NCI-H1092 (cell line): ENCODE measurements around the gene SCMH1.

Experiments used
- DNase-seq: peaks from one replicate; lab custom pipeline; 2025; lab: John Stamatoyannopoulos, UW

SCMH1 gene

DNA sequence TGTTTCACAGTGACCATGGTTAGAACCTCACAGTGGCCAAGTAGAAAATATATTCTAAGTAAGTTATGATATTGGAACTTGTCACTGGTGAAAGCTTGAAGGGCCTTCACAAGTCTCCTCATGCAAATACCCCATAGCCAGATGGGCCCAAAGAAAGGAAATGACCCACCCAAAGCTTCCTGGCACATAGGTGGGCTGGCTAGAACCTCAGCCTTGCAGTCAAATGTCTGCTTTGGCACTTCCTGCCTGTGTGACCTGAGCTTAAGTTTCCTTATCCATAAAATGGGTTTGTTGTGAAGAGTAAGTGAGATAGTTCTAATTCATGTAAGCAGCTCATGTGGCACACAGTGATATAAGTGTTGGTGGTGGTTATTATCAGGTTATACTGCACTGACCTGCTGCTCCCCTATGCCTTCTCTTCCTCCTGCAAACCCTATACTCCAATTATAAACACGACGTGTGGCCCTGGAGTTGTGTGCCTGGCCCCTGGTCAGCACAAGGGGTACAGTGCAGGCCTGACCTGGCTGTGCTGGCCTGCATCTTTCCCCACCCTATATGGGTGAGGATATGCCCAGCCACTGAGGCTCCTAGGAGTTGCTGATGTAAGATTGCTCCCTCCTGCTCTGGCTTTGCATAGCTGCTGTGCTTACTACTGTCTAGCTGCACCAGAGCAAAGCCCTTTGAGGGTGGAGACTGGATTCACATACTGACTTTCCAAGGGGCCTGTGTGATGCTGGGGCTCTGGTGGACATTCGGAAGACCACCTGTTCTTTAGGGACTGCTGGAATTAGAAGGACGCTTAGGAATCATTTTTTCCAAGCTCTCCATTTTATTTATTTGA is 215.9 kb downstream of the SCMH1 start:
- DNase-seq = no peak

DNA sequence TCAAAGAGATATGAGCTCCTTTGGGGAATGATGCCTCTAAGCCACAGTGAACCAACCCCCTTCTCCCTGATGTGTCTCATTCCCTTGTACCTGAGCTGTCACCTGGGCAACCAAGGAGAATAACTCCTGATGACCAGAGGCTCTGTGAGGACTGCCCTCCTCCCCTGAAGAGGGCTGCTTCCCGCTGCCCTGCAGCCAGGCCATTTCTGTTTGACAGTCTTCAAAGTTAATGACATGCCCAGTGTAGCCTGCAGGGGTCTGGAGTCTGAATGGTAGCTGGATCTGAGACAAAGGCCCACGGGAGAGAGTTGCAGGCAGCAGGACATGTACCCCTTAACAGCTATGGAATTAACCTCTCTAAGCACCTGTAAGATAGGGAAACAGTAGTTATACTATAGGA is 217.2 kb downstream of the SCMH1 start:
- no peak for DNase-seq

DNA sequence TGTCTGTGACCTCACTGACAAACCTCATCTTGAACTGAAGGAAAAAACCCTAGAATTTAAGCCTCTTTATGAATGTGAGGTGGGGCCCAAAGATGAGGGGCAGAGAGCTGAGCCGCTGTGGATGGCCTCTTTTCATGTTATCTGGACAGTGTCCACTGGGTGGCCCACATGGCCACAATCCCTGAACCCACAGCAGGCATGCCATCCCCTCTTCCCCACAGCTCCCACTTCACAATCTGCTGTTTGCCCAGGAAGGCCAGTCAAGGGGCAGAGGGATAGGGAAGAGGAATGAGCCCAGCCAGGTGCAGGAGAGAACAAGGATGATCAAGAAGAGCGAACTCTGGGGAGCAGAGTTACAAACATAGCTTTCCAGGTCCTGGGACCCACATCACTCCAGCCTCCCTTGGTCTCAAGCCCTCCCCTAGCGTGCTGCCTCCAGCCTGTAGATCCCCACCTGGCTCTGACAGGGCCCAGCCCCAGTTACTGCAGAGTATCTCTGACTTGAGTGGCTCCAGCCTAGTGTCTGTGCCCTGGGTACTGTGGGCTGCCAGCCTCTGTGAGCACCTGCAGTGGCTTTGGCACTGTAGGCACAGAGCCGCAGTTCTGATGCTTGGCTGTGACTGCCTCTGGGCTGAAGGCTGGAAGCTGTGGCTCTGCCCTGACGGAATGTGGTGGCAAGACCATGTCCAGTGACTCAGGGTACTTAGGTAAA is 218.7 kb downstream of the SCMH1 start:
- DNase-seq = no peak

DNA sequence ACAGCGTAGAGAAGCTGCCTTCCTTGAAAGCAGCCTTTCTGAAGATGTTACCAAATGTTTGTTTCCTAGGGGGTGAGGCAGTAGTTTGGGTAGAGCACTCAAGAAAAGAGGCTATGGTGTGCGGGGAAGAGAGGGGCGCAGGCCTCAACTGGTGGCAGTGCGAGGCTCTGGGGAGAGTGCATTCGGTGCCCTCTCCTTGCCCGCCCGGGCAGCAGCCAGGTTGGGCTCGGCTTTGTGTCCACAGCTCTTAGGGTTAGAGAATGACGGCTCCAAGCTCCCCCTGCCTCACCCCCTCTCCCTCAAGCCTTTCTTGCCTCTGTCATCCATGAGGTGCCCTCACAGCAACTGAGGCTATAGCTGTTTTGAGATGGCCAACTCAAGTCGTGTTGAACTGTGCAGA is 219.7 kb downstream of the SCMH1 start:
- no peak for DNase-seq

DNA sequence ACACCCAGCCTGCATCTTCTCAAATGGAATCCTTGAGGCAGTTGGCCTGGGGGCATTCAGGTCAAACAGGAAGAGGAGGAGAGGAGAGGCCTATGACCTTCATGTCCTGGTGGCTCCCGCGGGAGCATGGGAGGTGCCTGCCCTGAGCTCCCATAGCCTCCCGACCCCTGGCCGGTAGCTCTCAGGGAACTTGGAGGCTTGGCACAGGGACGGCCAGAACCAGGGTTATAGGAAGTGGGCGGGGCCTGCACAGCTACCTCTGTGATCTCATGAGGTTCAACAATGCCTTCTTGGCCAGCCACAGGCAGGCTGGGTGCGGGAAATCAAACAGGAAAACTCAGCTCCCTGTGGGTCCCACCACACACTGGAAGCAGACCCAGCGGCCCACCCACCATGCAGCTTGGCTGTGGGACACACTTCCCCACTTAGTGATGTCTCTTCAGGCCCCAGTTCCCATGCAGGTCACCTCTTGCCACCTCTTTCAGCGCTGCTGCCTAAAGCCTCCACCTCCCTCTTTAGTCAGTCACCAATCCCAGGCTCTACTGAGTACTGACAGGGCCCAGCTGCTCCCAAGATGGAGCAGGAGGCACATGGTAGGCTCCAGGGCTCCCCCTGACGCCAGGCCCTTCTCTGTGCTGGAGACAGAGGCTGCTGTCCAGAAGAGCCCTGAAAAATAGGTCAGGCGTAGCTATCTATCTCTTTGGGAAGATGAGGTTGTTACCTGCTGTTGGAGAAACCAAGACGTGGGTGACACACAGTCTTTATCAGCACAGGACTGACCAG is 220.4 kb downstream of the SCMH1 start, which contains the start of gene SLFNL1:
TSS of gene SLFNL1 (minus strand) at position 200 of the 783 bp plus-strand sequence. CDS start 1,065 bp downstream, outside the sequence.
- no peak for DNase-seq

DNA sequence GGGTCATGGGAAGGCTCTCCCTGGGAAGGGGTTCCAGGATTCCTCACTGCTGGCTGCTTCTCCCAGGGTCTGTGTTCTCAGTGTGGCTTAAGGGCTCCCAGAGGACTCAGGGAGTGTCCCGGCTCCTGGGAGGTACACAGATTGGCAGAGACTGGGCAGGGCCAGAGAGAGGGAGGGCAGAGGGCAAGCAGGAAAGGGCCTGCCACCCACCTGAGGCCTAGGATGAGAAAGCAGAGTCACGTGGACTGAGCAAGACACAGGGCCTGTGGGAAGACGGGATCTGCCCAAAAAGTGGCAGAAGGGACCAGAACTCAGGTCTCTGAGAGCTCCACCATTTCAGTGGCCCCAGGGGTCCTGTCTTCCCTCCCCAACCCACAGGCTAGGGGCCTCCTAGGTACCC is 221.5 kb downstream of the SCMH1 start:
- DNase-seq = no peak

DNA sequence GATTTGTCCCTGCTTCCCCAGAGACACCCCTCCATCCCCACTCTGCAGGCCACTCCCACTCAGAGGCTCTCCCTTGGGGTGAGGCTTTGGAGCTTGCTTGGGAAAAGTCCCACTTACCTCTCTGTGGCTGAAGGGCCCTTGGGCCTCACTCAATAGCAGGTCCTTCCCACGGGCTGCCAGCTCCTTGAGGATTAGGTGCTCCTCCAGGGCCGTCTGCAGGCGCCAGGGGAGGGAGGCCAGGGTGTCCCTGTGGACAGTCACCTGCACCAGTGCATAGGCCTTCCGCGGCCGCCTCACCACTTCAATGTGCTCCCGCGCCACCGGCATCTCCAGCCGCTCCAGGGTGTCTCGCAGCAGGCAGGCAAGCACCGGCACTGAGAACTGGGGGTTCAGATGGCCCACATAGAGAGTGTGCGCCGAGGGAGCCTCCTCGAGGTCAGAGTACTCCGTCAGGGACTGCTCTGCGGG is 222.0 kb downstream of the SCMH1 start:
- no peak for DNase-seq

DNA sequence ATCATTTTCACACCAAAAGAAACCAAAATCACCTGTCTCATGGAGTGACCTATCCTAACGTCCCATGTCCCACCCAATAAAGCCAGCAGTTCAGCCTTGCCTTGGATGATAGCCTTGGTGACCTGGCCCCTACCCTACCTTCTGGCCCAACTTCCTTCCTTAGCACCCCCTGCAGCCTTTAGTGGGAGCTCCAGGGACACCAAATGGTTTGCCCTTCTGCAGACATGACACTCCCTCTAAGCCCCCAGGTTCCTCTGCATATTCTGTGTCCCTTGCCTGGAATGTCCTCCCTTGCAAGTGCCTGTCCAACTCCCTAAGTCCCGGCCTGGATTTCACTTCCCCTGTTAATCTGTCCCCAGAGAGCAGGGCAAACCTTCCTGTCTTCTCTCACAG is 222.8 kb downstream of the SCMH1 start:
- no peak for DNase-seq

DNA sequence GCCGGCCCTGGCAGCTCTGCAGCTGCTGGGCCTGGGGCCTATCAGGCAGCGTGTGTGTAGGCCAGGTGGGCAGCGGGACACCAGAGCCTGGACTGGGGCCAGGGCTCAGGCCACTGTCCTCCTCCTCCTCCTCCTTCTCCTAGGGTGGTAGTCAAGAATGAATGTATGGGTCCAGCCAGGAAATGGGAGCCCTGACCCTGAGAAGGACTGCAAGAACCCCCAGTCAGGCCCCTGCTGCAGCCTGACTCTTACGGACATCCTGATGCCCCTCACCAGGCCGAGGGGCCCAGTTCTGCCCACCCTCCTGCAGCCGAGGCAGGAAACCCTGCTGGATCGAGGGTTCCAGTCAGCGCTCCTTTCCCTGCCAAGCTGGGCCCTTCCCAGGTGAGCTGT is 224.1 kb downstream of the SCMH1 start:
- DNase-seq = no peak

DNA sequence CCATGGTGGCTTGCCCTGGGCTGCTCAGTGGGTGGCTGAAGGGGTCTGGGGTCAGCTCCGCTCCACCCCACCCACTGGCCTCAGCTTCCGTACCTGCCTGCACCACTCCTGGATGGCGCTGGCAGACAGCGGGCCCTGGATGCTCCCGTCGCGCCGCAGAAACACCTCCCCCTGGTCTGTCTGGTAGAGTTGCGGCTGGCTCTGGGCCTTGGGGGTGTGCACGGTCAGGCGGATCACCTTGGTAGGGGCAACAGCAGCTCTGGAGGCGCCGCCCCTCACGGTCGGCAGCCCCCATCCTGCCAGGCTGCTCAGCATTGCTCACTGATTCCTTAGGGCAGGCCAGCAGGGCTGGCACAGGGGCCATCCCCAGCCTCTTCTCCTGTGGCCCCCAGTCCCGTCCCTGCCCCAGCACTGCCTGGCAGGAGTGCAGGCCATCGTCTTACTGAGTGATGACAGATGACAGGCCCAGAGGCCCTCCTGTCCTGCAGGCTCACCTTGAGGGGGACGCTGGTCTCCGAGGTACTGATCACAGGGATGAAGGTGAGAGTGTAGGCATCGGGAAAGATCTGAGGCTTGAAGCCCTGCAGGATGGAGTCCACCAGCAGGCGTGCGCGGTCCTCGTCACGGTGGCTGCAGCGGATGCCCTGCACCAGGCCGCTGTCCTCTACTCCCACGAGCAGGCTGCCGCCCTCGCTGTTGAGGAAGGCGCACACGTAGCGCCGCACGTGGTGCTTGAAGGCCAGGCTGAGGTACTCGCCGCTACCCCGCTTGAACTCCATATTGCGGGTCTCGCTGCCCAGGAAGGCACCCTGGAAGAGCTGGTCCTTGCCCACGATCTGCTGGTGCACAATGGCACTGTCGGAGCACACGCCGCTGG is 224.7 kb downstream of the SCMH1 start:
- DNase-seq = no peak

DNA sequence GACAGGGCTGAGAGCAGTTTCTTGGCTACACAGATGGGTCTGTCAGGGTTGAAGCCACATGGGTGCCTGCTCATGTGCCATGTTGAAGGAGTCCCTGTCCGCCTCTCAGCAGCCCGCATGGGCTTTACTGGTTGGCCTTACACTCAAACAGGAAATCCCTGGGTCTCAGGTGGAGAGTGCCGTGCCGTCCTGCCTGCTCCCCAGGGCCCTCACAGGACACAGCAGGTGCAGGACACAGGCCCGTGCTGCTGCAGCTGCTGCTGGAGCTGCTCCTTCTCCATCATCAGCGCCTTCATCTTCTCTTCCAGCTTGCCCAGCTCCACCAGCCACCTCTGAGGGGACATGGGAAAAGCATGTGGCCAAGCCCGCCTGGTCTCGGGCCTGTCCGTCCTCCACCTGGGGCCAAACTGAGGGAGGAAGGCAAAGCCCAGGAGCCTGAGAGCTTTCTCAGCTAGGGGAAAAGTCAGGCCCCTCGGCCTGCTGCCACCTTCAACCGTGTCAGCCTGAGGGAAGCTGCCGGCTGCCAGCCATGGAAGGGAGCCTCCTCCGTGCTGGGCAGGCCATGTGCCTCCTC is 226.1 kb downstream of the SCMH1 start:
- no peak for DNase-seq

DNA sequence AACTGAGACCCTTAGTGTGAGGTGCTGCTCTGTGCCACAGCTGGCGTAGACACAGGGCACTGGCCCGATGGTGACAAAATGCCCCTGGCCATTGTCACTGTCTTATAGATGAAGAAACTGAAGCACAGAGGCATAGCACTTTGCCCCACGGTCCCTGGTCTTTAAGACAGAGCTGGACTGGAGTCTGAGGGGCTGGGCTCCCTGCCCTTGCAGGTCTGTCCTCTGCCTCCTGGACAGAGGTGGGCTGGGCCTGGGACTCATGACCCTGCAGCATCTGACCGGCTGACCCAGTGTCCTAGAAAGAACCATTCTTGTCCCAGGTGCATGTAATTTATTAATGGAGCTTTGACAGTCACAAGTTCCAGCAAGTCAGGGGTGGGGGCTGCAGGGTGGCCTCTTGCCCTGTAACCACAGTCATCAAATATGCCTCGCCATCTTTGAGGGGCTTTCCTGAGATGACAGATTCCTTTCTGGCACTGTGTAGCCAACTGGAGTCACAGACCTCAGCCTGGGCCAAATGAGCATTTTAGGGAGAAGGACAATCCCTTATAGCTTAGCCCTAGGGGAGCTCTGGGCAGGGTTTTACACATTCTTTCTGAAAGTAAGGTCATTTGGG is 226.7 kb downstream of the SCMH1 start:
- no peak for DNase-seq

DNA sequence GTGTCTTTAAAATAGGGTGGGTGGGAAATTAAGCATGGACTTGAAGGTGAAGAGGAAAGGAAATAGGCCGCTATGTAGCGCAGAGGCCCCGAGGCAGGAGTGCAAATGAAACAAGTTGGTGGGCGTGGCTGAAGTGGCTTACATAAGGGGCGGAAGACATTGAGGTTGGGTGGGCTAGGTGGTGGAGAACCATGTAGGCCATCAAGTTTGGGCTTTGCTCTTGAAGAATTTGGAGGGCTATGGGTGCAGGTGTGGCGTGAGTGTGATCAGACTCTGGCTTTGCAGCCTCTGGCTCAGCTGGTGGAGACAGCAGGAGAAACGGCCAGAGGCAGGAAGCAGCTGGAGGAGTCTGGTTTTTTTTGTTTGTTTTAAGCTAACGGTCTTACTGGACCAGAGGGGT is 227.2 kb downstream of the SCMH1 start:
- DNase-seq = no peak

DNA sequence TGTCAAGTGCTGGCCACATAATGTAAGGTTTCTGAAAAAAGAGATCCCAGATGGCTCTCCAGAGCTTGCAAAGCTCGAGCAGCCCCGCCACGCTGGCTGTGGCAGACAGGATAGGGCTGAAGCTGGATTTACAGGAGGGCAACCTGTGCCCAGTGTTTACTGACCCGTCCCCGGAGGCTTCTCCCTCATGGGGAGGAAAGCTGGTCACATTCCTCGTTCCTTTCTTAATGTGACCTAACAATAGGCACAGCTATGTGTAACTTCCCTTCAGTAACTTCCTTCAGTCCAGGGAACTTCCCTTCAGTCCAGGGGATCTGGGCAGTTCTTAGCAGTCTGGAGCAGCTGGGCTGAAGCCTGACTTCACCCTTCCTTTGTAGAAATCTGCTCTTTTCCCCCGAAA is 228.3 kb downstream of the SCMH1 start:
- no peak for DNase-seq

DNA sequence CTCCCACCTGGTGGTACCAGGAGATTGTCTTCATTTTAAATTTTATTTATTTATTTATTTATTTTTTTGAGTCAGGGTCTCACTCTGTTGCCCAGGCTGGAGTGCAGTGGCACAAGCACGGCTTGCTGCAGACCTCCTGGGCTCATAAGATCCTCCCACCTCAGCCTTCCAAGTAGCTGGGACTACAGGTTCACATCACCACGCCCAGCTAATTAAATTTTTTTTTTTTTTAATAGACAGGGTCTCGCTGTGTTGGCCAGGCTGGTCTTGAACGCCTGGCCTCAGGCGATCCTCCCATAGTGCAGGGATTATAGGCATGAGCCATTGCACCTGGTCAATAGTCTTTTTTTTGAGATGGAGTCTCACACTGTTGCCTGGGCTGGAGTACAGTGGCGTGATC is 229.1 kb downstream of the SCMH1 start:
- DNase-seq = no peak

DNA sequence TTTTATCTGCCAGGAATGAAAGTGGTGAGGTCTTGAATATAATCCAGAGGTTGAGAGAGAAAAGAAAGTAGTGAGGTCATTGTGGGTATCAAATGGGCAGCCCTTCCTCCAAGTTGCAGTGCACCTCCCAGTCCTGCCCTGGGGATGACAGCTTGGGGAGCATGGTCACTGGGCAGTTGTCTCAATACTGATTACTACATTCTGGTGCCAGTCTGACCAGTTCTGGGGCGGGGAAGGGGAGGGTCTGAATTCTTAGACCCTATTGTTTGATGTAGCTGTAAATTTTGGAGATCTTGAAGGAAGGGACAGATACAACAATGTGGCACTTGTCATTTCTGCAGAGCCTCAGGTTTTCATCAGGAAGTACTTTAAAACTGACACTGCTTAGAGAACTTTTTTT is 231.8 kb downstream of the SCMH1 start:
- no peak for DNase-seq

DNA sequence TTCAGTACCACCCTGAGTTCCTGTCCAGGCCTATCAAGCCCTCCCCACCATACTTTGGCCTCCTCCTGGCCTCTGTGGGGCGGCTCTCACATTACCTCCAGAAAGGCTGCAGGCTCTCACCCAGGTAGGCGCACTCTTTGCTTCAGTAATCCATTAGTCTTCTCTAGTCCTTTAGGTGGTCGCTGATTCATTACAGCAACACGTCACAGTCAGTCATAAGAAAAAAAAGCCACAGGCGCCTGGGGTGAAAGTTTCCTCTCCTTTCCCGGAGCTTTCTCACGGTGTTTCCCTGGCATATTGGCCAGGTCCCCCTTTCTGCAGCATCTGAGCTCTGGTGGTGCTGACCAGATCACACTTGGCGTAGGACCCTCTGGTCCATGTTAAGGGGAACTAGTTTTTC is 232.6 kb downstream of the SCMH1 start:
- DNase-seq = no peak

DNA sequence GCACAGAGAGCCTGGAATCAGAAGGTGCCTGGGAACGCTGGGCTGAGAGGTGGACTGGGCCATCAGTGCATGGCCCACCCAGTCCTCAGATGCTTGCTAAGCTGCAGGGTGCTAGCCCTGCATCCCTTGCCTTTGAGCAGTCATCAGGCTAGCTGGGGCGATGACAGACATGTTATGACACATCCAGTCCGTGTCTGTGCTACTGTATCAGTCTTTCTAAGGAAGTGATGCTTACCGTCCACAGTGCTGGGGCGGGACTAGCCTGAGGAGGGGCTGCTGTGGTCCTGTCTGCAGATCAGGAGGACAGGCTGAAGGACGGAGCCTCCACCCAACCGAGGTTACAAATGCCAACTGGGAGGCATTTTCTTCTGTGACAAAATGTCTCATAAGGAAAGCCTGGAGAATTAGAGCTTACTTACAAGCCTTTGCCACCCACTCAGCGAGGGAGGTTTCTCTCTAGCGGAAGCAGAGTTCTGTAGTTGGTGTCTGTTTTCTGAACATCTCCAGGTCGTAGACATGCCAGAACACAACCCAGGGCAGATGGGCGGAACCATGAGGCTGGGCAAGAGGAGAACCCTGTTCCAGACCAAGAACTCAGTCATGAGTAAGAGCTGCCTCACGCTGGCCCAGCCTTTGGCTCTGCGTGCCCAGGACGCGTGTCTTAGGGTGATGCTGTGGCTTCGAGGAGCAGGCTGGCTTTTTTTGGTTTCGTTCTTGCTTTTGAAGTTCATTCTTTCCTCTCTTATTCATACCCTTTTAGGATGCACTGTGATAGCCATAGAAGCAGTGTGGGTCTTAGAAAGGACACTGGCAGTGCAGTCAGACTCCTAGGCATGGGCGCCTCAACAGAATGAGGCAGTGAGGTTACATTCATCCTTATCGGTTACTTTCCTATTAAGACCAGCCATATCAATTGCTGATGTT is 234.9 kb downstream of the SCMH1 start:
- DNase-seq = no peak

DNA sequence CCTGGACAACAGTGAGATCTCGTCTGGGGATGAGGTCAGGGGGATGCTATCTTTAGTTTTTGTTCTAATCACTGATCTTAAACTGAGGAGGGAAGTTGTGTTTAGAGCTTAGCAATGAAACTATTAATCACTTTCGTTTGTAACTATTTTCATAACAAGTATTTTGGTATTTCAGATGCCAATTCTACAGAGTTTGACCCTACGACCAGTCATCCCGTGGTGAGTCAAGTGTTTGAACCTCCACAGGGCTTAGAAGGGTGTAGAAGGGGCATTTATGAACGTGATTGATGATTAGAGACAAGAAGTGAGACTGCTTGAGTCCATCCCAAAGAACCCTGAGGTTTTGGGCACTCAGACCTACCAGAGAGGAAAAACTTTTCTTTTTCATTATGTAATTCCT is 236.2 kb downstream of the SCMH1 start:
- DNase-seq = no peak
